ENCODE data around the gene SETBP1.

SETBP1 gene

GRCh38 chr18:44680273-44681075 lies at the start of gene SETBP1:
Gene SETBP1 (plus strand): TSS chr18:44680888. CDS start chr18:44701347, 20,459 bp downstream.
- Histone ChIP-seq H3K79me2 (ENCODE audit: control insufficient read depth, low read length) (peaks cover 50% of the 10 kb centered on the region), H3K4me2 (ENCODE audit: low read length) (peak within 1 kb of the TSS; percentile 97), H3K4me1 (ENCODE audit: control insufficient read depth, low read length) (peaks cover 42% of the 10 kb centered on the region), H3F3A (ENCODE audit: control insufficient read depth, insufficient read depth) (no peaks in the 10 kb centered on the region), H4K20me1 (ENCODE audit: control insufficient read depth, insufficient read depth, low read depth, low read length) (peaks cover 10% of the 10 kb centered on the region; the same call in 1 of the 2 replicates), H3K9me3 (ENCODE audit: control insufficient read depth, insufficient read depth, low read length) (no peaks in the 10 kb centered on the region), H3K4me3 (ENCODE audit: low read length) (peak within 1 kb of the TSS; percentile 94), H3K27ac (ENCODE audit: low read depth, low read length) (peak within 1 kb of the TSS; percentile 76), H3K9me2 (replicated peaks; ENCODE audit: control insufficient read depth, low read length) (no peaks in the 10 kb centered on the region), H3K36me3 (ENCODE audit: control insufficient read depth, low read length) (peaks cover 3% of the 10 kb centered on the region; the same call in 1 of the 2 replicates), H3K27me3 (ENCODE audit: control insufficient read depth, low read length) (no peaks in the 10 kb centered on the region)
- TF ChIP-seq EZH2phosphoT487 (IDR thresholded peaks at IDR 0.05; ENCODE audit: borderline replicate concordance, low read length): no peak
- no peak for TF ChIP-seq CTCF (IDR thresholded peaks at IDR 0.05; ENCODE audit: low read depth, low read length, poor library complexity, severe bottlenecking)

- H3K4me3 ChIP-seq (ENCODE audit: low read length): no peak overlapping the region
- H3K36me3 ChIP-seq (ENCODE audit: control insufficient read depth, low read length): no peaks in the 10 kb centered on the region
- H3K4me2 ChIP-seq (ENCODE audit: low read length): no peak overlapping the region
- no peaks in the 10 kb centered on the region for H3F3A ChIP-seq (ENCODE audit: control insufficient read depth, insufficient read depth)
- peaks cover 8% of the 10 kb centered on the region for H3K4me1 ChIP-seq (ENCODE audit: control insufficient read depth, low read length)
- H3K9me3 ChIP-seq (ENCODE audit: control insufficient read depth, insufficient read depth, low read length): no peaks in the 10 kb centered on the region
- H3K27me3 ChIP-seq (ENCODE audit: control insufficient read depth, low read length): no peaks in the 10 kb centered on the region
- TF ChIP-seq EZH2phosphoT487 (IDR thresholded peaks at IDR 0.05; ENCODE audit: borderline replicate concordance, low read length) (no peak), CTCF (IDR thresholded peaks at IDR 0.05; ENCODE audit: low read depth, low read length, poor library complexity, severe bottlenecking) (no peak)
- H4K20me1 ChIP-seq (ENCODE audit: control insufficient read depth, insufficient read depth, low read depth, low read length): no peaks in the 10 kb centered on the region
- H3K9me2 ChIP-seq (replicated peaks; ENCODE audit: control insufficient read depth, low read length): no peaks in the 10 kb centered on the region
- H3K79me2 ChIP-seq (ENCODE audit: control insufficient read depth, low read length): no peaks in the 10 kb centered on the region
- no peak overlapping the region for H3K27ac ChIP-seq (ENCODE audit: low read depth, low read length)
These were observed 48.1 kb upstream of the SETBP1 start for GRCh38 chr18:44632469-44633145.

- TF ChIP-seq CTCF (IDR thresholded peaks at IDR 0.05; ENCODE audit: low read depth, low read length, poor library complexity, severe bottlenecking) (no peak), EZH2phosphoT487 (IDR thresholded peaks at IDR 0.05; ENCODE audit: borderline replicate concordance, low read length) (no peak)
- Histone ChIP-seq H3K4me1 (ENCODE audit: control insufficient read depth, low read length) (peaks cover 8% of the 10 kb centered on the region), H3F3A (ENCODE audit: control insufficient read depth, insufficient read depth) (no peaks in the 10 kb centered on the region), H3K79me2 (ENCODE audit: control insufficient read depth, low read length) (no peaks in the 10 kb centered on the region), H3K27ac (ENCODE audit: low read depth, low read length) (no peak overlapping the region), H3K4me2 (ENCODE audit: low read length) (no peak overlapping the region), H3K9me3 (ENCODE audit: control insufficient read depth, insufficient read depth, low read length) (no peaks in the 10 kb centered on the region), H4K20me1 (ENCODE audit: control insufficient read depth, insufficient read depth, low read depth, low read length) (no peaks in the 10 kb centered on the region), H3K9me2 (replicated peaks; ENCODE audit: control insufficient read depth, low read length) (no peaks in the 10 kb centered on the region), H3K27me3 (ENCODE audit: control insufficient read depth, low read length) (no peaks in the 10 kb centered on the region), H3K4me3 (ENCODE audit: low read length) (no peak overlapping the region), H3K36me3 (ENCODE audit: control insufficient read depth, low read length) (no peaks in the 10 kb centered on the region)
These were observed 45.1 kb upstream of the SETBP1 start for GRCh38 chr18:44635546-44635945.
